NB4 (cell line): ENCODE measurements around the gene ZCCHC13.

ENCODE experiments used
- CTCF ChIP-seq: IDR thresholded peaks from one replicate; pipeline ENCODE4 v1.5.1; 2012; ENCODE audit warnings: low read depth, low read length
- MAX ChIP-seq: IDR thresholded peaks from 2 replicates; pipeline ENCODE4 v1.6.1; 2011; ENCODE audit warnings: low read depth, low read length
- MYC ChIP-seq: IDR thresholded peaks from 2 replicates; pipeline ENCODE4 v1.6.1; 2011; ENCODE audit warnings: low read depth, low read length

- TF ChIP-seq CTCF (no peak), MAX (no peak), MYC (no peak)
Observed at GRCh38 chrX:74300869-74301268, 3.1 kb upstream of the ZCCHC13 start.
